GM10248 (cell line): ENCODE data around the gene GJB5.

Source experiments
- CTCF ChIA-PET: fragments of 300-600 bp; sonication (Branson Sonifier 250); formaldehyde crosslinking; extraction: SDS; loops from one replicate; lab custom pipeline; 2021; ENCODE audit warnings: antibody characterized with exemption; lab: Yijun Ruan, JAX
- POLR2A ChIA-PET: fragments of 350-650 bp; sonication (Branson Sonifier 250); formaldehyde crosslinking; extraction: SDS; loops from one replicate; lab custom pipeline; 2020; ENCODE audit warnings: antibody characterized with exemption; lab: Yijun Ruan, JAX
- DNase-seq: peaks from one replicate; pipeline ENCODE4 v3.0.0; 2012; ENCODE audit errors: extremely low spot score
- TF ChIP-seq, protein P1 (sequence below): IDR thresholded peaks from 2 replicates; pipeline ENCODE4 v1.5.1; 2012; ENCODE audit warnings: mild to moderate bottlenecking, low read depth; ENCODE audit errors: extremely low read depth, missing control alignments, control extremely low read depth

The GJB5 gene

DNA sequence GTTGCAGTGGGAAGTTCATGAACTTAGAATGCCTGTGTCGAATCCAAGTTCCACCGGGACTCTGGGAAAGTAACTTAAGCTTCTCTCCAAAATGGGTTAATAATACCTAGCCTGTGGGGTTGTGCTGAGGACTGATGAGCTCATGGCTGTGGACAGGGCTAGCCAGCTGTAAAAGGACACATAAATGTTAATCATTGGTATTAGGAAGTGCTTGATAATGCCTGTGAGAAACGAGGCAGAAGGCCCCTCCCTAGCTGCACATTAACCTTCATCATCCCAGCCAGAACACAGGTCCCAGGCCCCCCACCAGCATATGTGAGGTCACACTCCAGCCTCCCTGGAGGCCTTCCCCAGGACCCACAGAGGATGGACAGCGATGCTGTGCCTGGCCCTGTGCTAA is 3.9 kb downstream of the GJB5 start:
- CTCF ChIA-PET = interaction anchor here (2.1 kb wide), 1 partner anchor 16 kb away, joined by 7 read pairs; no protein-coding TSS in a partner anchor
- TF ChIP-seq, protein P1, sequence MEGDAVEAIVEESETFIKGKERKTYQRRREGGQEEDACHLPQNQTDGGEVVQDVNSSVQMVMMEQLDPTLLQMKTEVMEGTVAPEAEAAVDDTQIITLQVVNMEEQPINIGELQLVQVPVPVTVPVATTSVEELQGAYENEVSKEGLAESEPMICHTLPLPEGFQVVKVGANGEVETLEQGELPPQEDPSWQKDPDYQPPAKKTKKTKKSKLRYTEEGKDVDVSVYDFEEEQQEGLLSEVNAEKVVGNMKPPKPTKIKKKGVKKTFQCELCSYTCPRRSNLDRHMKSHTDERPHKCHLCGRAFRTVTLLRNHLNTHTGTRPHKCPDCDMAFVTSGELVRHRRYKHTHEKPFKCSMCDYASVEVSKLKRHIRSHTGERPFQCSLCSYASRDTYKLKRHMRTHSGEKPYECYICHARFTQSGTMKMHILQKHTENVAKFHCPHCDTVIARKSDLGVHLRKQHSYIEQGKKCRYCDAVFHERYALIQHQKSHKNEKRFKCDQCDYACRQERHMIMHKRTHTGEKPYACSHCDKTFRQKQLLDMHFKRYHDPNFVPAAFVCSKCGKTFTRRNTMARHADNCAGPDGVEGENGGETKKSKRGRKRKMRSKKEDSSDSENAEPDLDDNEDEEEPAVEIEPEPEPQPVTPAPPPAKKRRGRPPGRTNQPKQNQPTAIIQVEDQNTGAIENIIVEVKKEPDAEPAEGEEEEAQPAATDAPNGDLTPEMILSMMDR = no peak
- DNase-seq = no peak
- POLR2A ChIA-PET = no interaction called here

DNA sequence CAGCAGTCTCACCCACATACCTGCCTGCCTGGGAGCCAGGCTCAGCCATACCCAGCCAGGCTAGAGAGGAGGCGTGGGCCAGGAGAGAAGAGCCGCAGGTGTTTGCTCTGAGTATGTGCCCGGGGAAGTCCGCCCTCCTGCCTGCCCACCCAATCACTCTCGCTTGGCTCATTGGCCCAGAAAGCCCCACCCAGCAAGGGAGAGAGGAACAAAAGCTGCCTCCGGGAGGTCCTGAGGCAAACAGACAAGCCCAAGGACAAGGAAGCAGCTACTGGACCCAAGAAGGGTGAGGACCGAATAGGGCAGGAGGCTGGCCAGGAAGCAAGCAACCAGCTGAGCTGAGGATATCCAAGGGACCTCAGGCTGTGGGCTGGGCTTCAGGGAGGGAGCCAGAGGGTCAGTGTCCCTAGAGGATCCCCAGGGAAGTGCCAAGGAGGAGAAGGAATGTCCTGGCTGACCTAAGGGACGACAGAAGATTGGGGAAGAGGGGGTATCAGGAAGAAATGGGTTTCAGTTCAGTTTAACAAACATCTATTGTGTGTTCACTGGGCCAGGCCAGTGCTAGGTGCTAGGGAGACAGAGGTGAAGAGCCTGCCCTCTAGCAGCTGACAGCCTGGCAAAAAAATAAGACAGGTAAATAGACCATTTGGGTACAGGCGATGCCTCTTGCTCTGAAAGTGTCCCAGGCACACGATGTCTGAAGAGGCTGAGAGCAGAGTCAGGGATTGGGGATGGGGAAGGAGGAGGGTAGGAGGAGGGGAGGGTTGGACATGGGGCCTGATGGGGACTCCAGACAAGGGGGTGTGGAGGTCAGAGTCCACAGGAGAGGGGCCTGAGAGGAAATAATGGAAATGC is 4.9 kb downstream of the GJB5 start, which contains the start of gene GJB4:
Gene GJB4 (plus strand): TSS at position 238 of the 855 bp plus-strand sequence. CDS start 1,515 bp downstream, outside the sequence.
- ChIA-PET POLR2A (no interaction called here), CTCF (interaction anchor here (2.1 kb wide), 1 partner anchor 17 kb away, joined by 7 read pairs; no protein-coding TSS in a partner anchor)
- TF ChIP-seq, protein P1 = no peak
- DNase-seq = no peak

DNA sequence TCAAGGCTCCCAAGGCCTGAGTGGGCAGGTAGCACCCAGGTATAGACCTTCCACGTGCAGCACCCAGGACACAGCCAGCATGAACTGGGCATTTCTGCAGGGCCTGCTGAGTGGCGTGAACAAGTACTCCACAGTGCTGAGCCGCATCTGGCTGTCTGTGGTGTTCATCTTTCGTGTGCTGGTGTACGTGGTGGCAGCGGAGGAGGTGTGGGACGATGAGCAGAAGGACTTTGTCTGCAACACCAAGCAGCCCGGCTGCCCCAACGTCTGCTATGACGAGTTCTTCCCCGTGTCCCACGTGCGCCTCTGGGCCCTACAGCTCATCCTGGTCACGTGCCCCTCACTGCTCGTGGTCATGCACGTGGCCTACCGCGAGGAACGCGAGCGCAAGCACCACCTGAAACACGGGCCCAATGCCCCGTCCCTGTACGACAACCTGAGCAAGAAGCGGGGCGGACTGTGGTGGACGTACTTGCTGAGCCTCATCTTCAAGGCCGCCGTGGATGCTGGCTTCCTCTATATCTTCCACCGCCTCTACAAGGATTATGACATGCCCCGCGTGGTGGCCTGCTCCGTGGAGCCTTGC is 6.4 kb downstream of the GJB5 start:
- ChIA-PET CTCF (no interaction called here), POLR2A (no interaction called here)
- DNase-seq = no peak
- TF ChIP-seq, protein P1 = no peak

DNA sequence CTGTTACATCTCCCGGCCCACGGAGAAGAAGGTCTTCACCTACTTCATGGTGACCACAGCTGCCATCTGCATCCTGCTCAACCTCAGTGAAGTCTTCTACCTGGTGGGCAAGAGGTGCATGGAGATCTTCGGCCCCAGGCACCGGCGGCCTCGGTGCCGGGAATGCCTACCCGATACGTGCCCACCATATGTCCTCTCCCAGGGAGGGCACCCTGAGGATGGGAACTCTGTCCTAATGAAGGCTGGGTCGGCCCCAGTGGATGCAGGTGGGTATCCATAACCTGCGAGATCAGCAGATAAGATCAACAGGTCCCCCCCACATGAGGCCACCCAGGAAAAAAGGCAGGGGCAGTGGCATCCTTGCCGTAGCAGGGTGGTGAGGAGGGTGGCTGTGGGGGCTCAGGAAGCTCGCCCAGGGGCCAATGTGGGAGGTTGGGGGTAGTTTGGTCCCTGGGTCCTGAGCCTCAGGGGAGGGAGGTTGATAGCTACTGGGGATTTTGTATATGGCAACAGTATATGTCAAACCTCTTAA is 7.0 kb downstream of the GJB5 start:
- TF ChIP-seq, protein P1 = no peak
- ChIA-PET CTCF (no interaction called here), POLR2A (no interaction called here)
- DNase-seq = no peak

DNA sequence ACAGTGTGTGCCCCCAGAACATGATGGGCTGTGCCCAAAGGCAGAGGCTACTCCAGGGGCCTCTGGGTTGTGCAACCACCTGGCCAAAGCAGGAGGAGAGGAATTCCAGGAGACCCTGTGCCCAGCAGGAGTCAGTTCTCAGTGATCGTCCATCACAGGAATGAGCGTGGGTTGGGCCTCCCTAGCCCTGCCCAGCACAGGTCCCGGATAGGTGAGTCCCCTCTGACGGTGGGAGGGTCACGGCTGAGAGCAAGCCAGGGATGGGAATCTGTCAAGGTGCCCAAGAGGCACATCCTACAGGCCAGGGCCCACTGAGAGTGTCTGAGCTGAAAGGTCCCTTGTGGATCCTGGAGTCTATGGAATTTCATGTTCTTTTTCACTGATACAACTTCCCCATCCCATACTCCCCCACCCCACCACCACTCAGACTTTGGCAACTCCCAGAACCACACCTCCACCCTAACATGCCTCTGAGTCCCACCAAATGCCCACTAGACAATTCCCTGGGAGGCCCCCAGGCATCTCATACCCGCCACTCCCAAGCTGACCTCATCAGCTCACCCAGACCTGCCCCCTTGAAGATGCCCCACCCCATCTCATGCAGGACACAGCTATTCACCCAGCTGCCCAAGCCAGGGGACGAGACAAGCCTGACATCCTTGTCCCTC is 7.8 kb downstream of the GJB5 start:
- TF ChIP-seq, protein P1 = no peak
- no peak for DNase-seq
- ChIA-PET POLR2A (no interaction called here), CTCF (interaction anchor here (1.2 kb wide), 1 partner anchor 19 kb away, joined by 4 read pairs; no protein-coding TSS in a partner anchor)
